HG02840 (cell line): ENCODE data around the gene SLC13A3.

Experiments
- ATAC-seq: cut with Tn5 transposase; IDR thresholded peaks from one replicate; pipeline ENCODE4 v1.9.1; 2021; ENCODE audit warnings: mild to moderate bottlenecking, moderate library complexity, moderate number of reproducible peaks; ENCODE audit not compliant: unreplicated experiment, low FRiP score

The SLC13A3 gene

DNA sequence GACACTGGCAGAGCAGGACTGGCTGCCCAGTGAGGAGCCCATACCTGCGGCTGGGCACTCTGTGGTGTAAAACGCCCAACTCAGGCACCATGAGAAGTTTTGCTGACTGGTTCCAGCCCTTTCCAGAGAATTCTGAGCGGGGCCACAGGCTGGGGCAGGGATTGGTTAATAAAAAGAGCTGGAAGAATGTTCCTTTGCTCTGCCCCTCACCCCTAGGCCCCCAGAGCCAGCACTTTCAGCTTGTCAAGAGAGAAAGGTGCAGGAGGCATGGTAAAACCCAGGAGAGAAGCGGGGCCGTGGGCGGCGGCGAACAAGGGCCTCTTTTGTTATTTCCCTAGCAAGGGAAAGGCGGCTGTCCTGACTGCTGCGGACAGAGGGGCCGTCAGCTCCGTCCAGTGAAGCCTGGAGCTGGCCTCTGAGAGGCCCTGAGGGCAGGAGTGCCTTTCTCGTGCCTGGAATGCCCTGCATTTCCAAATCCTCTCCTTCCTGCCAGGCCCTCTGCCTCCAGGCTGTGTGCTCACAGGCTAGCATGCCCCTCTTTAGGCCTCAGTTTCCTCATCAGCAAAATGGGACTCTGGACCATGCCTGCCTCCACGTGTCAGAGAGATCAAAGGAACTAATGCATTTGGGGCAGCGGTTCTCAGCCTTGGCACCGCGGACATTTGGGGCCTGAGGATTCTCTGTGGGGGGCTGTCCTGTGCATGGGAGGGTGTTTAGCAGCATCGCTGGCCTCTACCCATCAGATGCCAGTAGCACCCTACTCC is 12.9 kb downstream of the SLC13A3 start:
- ATAC-seq: no peak

DNA sequence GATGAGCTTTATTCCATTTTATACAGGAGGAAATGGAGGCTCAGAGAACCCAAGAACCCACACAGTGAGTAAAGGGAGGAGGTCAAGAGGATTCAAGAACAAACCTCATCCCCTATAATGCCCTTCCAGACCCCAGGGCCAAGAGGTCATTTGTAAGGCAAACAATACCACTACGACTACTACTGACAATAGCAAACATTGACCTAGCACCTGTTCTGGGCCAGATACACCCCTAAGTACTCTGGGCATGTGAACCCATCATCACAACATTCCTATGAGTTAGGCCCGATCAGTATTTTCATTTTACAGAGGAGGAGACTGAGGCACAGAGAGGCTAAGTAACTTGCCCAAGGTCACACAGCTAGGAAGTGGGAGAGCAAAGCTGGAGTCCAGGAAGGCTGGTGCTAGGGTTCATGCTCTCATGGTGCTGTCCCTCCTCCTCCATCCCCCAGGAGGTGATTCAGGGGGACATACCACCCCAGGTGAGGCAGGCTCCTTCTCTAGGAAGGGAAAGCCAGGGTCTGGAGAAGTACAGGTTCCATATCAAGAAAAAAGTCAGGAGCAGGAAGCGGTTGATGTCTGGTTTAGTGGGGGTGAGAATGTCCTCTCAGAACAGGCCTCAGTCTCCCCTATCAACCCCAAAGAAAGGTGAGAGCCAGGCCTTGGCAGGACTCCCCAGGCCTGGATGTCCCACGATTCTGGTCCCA is 13.7 kb downstream of the SLC13A3 start:
- ATAC-seq: no peak

DNA sequence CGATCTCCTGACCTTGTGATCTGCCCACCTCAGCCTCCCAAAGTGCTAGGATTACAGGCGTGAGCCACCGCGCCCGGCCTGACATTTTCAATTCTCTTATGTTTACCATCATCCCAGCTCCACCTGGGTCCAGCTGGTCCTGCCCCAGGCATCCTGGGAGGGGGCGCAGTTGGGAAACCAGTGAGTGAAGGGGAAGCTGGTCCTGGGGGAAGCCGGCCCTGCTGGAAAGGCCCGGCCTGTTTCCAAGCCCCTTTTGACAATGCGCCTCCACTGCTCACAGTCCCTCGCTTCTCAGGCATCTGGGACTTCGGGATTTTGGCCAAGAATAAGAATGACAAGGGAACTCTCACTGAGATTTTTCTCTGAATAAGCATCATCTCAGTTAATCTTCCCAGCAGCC is 14.2 kb downstream of the SLC13A3 start:
- no peak for ATAC-seq

DNA sequence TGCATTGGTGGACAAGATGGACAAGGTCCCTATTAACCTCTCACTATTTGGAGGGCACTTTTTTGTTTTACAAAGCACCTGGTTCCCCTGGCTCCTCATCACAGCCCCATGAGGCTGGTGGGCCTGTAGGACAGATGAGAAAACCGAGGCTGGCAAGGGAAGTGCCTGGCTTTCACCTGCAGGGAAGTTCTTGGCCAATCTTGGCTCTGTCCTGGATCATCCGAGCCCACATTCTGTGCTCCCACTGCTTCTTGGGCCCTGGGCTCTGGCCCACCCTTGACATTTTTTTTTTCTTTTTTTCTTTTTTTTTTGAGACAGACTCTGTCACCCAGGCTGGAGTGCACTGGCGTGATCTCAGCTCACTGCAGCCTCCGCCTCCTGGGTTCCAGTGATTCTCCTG is 14.7 kb downstream of the SLC13A3 start:
- no peak for ATAC-seq

DNA sequence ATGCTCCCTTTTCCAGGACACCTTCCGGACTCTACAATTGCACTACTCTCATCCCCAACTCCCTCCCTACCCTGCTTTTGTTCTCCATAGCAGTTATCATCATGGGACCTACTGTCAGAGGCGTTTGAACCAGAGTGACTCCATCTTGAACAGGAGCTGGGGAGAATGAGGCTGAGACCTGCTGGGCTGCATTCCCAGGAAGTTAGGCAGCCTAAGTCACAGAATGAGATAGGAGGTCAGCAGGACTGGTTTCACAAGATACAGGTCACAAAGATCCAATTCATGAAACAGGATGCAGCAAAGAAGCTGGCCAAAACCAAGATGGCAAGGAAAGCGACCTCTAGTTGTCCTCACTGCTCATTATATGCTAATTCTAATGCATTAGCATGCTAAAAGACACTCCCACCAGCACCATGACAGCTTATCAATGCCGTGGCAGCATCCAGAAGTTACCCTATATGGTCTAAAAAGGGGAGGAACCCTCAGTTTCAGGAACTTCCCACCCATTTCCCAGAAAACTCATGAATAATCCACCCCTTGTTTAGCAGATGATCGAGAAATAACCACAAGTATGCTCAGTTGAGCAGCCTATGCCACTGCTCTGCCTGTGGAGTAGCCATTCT is 15.6 kb downstream of the SLC13A3 start:
- no peak for ATAC-seq

DNA sequence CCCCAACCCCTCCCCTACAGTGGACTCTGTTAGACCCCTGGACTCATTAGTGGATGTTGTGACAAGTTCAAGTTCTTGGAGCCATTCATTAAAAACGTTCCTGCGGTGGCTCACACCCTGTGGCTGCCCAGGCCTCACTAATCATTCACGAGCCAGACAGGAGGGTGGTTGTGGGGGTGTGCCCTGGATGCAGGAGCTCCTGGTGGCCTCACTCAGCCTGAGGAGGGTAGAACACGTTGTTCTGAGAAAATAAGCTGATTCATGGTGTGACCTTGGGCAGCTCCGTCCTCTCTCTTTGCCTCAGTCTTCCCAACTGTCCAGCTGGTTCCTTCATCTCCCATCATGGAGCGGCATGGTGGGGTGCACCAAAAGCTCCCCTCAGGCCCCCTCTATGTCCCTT is 16.7 kb downstream of the SLC13A3 start:
- ATAC-seq: no peak

DNA sequence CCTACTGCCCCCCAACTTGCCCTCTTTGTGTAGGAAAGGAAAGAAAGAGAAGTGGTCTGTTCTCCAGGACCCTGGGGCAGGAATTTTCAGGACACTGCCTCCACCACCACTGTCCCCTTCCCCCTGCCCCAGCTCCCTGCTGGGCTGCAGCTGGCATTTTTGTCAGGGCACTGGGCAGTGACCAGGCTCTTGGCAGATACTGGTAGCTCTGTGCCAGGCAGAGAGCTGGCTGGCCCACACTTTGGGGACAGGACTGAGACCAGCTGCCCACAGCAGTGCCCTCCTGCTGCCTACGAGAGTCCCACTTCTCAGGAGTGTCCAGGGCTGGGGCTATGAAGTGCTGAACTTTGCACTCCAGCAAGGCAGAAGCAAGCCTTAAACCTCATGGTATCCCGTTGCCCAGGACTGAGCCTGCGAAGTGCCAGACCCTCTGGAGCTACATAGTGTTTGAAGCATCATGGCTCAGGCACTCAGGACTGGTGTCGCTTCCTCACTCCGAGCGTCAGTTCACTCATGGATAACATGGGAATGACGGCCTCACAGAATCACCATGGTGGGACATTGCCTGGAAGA is 19.3 kb downstream of the SLC13A3 start:
- ATAC-seq: no peak

DNA sequence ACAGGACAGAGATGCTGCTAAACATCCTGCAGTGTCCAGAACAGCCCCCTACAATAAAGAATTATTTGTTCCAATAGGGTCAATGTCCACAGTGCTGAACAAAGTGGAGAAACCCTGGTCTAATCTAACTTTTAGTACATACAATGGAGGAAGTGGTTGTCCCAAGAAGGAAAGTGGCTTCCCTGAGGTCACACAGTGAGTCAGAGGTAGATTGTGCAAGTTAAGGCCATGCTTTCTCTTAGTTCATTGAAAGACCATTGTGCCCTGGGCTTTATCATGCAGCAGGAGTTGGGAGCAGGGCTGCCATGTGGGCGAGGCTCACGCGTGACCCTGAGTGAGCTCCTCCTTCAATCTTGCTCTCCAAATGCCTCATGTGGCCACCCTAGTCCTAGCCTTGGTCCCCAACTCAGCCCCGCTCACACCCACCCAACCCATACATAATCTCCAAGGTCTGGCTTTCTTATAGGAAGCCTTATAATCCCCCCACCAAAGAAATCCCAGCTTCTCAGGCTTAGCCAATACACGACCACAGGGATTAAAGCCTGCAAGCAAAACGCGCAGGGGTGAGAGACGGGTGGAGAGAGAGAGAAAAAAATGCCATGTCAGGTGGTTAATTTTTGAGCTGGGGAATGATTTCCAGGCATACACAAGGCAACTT is 19.9 kb downstream of the SLC13A3 start:
- no peak for ATAC-seq

DNA sequence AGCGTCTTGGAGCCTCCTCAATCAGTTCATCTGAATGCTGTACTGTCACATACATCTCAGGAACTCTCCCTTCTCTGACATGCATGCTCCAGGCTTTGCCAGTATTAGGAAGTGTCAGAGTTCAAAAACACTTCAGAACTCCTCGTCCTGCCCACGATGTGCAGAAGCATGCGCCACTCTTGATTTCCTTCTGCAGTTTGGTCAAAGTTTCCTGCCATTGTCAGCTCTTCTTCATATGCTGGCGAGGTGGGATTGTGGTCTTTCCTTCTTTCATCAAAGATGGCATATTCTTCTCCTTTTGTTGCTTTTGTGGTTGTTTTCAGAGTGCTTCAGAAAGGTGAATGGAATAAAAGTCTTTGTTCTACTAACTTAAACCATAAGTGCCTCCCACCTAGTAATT is 21.0 kb downstream of the SLC13A3 start:
- no peak for ATAC-seq

DNA sequence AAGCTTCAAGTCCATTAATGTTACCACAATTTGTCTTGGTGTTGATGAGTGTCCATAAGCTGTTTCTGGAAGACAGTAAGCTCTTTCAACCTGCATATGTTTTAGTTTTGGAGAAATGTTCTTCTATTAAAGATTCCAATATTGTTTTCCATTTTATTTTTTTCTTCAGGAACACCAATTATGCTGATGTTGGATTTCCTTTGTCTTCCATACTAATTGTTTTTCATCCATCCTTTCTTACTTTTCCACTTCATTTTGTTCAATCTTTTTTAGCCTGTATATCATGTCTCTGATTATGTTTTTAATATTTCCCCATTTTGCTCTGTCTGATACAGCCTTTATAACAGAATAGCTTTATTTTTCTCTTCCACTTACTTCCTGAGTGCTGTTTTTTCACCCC is 21.9 kb downstream of the SLC13A3 start:
- ATAC-seq: no peak

DNA sequence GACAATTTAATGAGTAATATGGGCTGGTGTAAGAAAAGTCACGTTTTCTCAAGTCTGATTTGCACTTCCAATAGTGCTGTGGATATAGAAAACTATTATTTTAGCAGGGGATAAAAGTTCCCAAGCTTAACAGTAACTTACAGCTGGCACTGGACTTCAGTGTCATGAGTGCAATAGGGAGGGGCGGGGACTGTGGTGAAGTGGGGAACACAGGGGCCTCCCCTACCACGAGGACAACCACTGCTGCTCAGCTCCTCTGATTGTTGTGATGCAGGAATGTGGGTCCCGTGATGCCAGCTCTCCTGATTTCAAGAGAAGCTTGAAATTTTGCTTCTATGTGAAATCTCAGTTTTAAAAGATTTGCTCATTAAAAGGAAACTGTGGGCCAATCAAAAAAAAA is 24.0 kb downstream of the SLC13A3 start:
- no peak for ATAC-seq

DNA sequence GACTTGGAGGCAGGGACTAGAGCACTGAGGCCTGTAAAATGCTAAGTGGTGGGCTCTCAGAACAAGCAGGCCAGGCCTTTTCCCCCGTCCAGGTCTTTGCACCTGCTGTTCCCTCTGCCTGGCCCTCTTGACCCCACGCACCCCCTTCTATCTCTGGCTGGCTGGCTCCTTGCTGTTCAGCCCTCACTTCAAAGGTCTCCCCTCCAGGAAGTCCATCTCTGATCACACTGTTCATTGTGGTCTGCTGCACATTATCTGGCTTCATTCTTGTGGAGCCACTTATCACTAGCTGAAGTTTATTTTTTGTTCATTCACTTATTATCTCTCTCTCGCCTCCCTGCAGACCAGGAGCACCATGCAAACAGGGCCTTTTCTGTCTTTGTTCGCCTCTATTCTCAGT is 24.5 kb downstream of the SLC13A3 start:
- ATAC-seq: no peak

DNA sequence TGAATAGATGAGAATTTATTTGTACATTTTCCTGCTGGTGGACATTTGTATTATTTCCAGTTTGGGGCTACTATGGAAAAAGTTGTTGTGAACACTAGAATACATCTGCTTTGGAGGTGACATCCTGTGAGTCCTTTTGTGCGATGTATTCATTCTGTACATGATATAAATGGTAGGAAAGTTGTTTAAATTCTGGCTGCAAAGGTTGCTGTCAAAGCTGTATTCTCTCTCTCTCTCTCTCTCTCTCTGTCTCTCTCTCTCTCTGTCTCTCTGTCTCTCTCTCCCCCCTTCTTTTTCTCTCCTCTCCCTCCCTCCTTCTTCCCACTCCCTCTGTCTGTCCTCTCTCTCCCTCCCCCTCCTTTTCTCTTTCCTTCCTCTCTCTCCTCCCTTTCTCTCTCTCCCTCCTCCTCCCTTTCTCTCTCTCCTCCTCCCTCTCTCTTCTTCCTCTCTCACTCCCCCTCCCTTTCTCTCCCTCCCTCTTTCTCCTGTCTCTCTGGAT is 25.3 kb downstream of the SLC13A3 start:
- no peak for ATAC-seq

DNA sequence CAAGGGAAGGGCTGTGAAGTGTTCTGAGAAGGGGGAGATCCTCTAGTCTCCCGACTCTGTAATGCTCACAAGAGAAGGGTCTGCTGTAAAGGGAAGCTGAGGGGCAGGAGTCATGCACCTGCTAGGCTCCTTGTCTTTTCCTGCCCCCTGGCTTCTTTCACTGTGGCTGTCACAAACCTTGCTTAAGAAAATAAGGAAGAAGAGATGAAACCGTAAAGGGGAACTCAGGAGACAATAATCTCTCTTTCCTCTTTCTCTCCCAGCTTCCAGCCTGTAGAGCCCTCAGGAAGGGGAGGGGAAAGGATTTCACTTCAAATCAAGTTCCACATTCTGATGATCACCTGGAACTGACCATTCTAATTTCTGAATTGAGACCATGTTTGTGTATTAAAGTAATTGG is 26.3 kb downstream of the SLC13A3 start:
- no peak for ATAC-seq

DNA sequence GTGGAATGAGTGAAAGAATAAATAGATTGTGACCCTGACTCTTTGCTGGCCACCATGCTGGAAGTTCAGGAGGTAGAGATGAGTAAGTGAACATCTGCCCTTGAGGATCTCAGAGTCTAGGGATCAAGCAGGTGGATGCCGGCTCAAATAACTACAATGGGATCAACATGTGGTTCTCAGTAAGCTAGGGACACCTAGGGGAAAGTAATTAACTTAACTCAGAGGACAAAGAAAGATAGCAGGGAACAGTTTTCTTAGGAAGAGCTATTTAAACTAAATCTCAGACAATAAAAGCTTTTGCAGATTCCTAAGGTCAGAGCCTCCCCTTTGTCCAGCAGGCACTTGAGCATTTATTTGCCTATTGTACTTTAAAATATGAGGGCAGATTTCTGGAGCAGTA is 29.1 kb downstream of the SLC13A3 start:
- no peak for ATAC-seq

DNA sequence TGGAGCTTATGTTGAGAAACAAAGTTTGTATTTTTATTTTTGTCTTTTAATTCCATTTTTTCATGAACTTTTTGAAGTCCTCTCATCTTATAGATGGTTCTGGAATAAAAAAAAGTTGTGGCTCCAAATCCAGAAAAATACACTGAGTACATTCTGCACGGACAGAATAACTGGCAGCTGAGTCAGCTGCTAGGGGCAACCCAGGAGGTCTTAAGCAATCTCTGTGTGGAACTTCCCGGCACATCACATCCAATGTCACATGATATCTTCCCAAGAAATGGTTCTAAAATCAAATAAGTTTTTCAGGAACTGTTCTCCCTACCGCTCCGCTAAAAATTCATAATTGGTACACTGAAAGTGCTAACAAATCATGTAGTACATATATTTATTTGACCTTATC is 29.8 kb downstream of the SLC13A3 start:
- no peak for ATAC-seq

DNA sequence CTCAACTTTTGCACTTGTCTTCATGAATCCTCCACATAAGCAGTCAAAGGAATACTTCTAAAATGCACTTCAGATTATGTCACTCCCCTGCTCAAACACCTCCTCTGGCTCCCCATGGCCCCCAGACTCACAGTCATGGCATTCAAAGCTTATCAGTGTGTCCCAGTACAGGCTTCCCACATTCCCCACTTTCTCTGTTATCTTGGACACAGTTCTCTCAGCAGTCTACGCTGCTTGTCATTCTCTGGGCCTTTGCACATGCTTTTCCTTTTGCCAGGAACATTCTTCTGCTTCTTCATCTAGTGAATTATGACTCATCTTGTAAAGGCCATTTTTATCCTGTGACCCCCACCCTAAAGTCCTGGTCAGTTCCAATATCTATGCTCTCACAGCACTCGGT is 31.8 kb downstream of the SLC13A3 start:
- no peak for ATAC-seq

DNA sequence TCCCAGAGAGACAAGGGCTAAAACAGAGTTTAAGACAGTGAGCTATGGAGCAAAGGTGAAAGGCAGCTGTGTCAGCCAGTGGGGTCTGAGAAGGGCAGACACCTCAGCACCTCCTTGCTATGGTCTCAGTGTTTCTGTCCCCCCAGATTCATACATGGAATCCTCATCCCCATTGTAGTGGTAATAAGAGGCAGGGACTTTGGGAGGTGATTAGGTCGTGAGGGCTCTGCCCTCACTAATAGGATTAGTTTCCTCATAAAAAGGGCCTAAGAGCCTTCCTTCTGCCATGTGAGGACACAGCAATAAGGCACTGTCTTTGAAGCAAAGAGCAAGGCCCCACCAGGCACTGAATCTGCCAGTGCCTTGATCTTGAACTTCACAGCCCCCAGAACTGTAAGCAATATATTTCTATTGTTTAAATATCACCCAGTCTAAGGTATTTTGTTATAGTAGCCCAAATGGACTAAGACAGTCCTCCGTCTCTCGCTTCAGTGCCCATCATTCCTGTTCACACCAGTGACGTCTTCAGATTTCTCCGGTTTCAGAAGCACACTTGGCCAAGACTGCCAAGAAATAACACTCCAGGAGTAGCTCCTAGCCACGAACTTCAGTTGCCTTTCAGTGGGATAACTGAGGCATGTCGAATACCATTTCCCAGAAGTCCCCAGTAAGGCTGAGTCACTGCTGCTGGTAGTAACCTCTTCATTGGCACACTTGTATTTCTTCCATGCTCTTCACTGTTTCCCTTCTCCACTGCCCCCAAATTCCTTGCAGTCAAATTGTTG is 32.8 kb downstream of the SLC13A3 start:
- ATAC-seq: no peak

DNA sequence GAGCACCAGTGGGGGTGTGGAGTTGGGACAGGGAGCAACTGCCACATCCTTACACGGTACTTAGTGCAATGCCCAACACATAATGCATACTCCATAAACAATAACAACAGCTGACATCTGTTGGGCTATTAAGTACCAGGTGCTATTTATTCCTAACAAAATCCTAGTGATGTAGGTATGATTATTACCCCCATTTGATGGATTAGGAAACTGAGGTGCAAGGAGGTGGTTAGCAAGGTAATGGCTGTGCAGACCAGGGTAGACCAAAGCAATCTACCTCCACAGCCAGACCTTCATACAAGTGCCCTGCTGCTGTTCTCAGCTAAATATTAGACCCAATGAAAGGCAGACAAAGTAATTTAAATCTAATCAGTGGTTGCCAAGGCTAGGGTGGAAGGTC is 36.8 kb downstream of the SLC13A3 start:
- ATAC-seq: no peak

DNA sequence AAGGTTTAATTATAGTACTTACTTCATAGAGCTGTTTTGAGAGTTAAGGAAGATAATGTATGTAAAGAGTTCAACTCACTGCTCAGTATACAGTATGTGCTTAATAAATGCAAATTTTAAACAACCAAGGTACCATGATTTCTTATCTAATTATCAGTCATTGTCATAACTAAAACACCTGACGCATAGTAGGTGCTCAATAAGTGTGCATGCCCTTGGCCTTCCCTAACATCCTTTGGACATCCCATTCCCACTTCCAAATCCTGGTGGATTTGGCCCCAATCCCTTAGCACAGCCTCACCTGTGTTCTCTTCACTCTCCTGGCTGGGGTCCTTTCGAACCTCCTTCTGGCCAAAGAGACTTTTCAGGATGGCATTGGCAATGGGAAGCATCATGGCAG is 41.1 kb downstream of the SLC13A3 start:
- no peak for ATAC-seq
